OCI-LY1 (cell line): ENCODE results near the gene RPSA.

ENCODE experiments used
- H2AFZ ChIP-seq: fragments of 200-600 bp; sonication (generic), shearing (Covaris generic); 2 replicates; pipeline ENCODE4 v1.6.0; 2014; ENCODE audit warnings: antibody characterized with exemption, mild to moderate bottlenecking, low read length
- H3F3A ChIP-seq: fragments of 200-600 bp; sonication (generic), shearing (Covaris generic); 2 replicates; pipeline ENCODE4 v1.6.0; 2014; ENCODE audit warnings: mild to moderate bottlenecking, antibody characterized with exemption, low read length, moderate library complexity; ENCODE audit not compliant: insufficient read depth
- H3K27ac ChIP-seq: fragments of 200-600 bp; sonication (generic); 2 replicates; pipeline ENCODE4 v1.5.1; 2014; ENCODE audit warnings: low read length, mixed run types, mild to moderate bottlenecking, low read depth; ENCODE audit not compliant: poor library complexity, severe bottlenecking
- H3K27me3 ChIP-seq: fragments of 200-600 bp; sonication (generic); 2 replicates; pipeline ENCODE4 v1.6.0; 2014; ENCODE audit warnings: antibody characterized with exemption, mild to moderate bottlenecking, low read length, moderate library complexity; ENCODE audit not compliant: insufficient read depth
- H3K36me3 ChIP-seq: fragments of 200-600 bp; sonication (generic); 2 replicates; pipeline ENCODE4 v1.6.1; 2014; ENCODE audit warnings: mild to moderate bottlenecking, antibody characterized with exemption, low read length, moderate library complexity, mixed read lengths; ENCODE audit not compliant: insufficient read depth
- H3K4me1 ChIP-seq: fragments of 200-600 bp; sonication (generic); 2 replicates; pipeline ENCODE4 v1.5.1; 2014; ENCODE audit warnings: mild to moderate bottlenecking, low read length, moderate library complexity; ENCODE audit not compliant: insufficient read depth, severe bottlenecking
- H3K4me2 ChIP-seq: fragments of 200-600 bp; sonication (generic), shearing (Covaris generic); 2 replicates; pipeline ENCODE4 v1.6.1; 2014; ENCODE audit warnings: low read length
- H3K4me3 ChIP-seq: fragments of 200-600 bp; sonication (generic); 2 replicates; pipeline ENCODE4 v1.5.1; 2014; ENCODE audit warnings: low read length, low read depth, mild to moderate bottlenecking, mixed read lengths; ENCODE audit not compliant: poor library complexity, severe bottlenecking
- H3K79me2 ChIP-seq: fragments of 200-600 bp; shearing (Covaris generic); 2 replicates; pipeline ENCODE4 v1.6.1; 2016; ENCODE audit warnings: mixed run types, low read length, mixed read lengths; ENCODE audit not compliant: insufficient read depth
- H3K9ac ChIP-seq: fragments of 200-600 bp; sonication (generic), shearing (Covaris generic); 2 replicates; pipeline ENCODE4 v1.6.1; 2014; ENCODE audit warnings: mild to moderate bottlenecking, low read length, mixed read lengths
- H3K9me2 ChIP-seq: fragments of 200-600 bp; sonication (generic), shearing (Covaris generic); 2 replicates; pipeline ENCODE4 v1.6.1; 2014; ENCODE audit warnings: low read depth, mild to moderate bottlenecking, low read length, mixed read lengths
- H3K9me3 ChIP-seq: fragments of 200-600 bp; shearing (Covaris generic); 2 replicates; pipeline ENCODE4 v1.6.1; 2014; ENCODE audit warnings: low read length, mixed read lengths
- H4K20me1 ChIP-seq: fragments of 200-600 bp; sonication (generic), shearing (Covaris generic); 2 replicates; pipeline ENCODE4 v1.6.0; 2016; ENCODE audit warnings: mild to moderate bottlenecking, low read length; ENCODE audit not compliant: insufficient read depth
- CTCF ChIP-seq: fragments of 200-600 bp; sonication (generic), shearing (Covaris generic); IDR thresholded peaks from 2 replicates; pipeline ENCODE4 v1.5.1; 2017; ENCODE audit warnings: mild to moderate bottlenecking, antibody characterized with exemption, low read length, moderate library complexity, mixed read lengths
- EZH2 ChIP-seq: fragments of 200-600 bp; sonication (generic), shearing (Covaris generic); IDR thresholded peaks from 2 replicates; pipeline ENCODE4 v1.8.0; 2017; ENCODE audit warnings: borderline replicate concordance, mixed run types, mild to moderate bottlenecking, antibody characterized with exemption, low read length, moderate library complexity, mixed read lengths

RPSA gene

GRCh38 chr3:39432342-39432741 lies 25.8 kb downstream of the RPSA start:
- Histone ChIP-seq H3K4me1 (no peaks in the 10 kb centered on the region), H3K4me3 (no peak overlapping the region), H3K9me3 (no peaks in the 10 kb centered on the region), H3K9ac (no peak overlapping the region), H4K20me1 (no peaks in the 10 kb centered on the region), H3K27me3 (no peaks in the 10 kb centered on the region), H3K79me2 (no peaks in the 10 kb centered on the region), H3K9me2 (no peaks in the 10 kb centered on the region), H3F3A (no peaks in the 10 kb centered on the region), H3K27ac (no peak overlapping the region), H2AFZ (no peak overlapping the region), H3K36me3 (no peaks in the 10 kb centered on the region), H3K4me2 (no peak overlapping the region)
- TF ChIP-seq CTCF (no peak), EZH2 (no peak)

- no peaks in the 10 kb centered on the region for H3K27me3 ChIP-seq
- H3K4me3 ChIP-seq = no peak overlapping the region
- no peak overlapping the region for H3K27ac ChIP-seq
- no peak overlapping the region for H3K4me2 ChIP-seq
- H3K4me1 ChIP-seq = no peaks in the 10 kb centered on the region
- H3K9me3 ChIP-seq = no peaks in the 10 kb centered on the region
- no peak overlapping the region for H3K9ac ChIP-seq
- no peaks in the 10 kb centered on the region for H4K20me1 ChIP-seq
- H2AFZ ChIP-seq = no peak overlapping the region
- no peaks in the 10 kb centered on the region for H3K79me2 ChIP-seq
- no peaks in the 10 kb centered on the region for H3F3A ChIP-seq
- TF ChIP-seq EZH2 = no peak
- H3K9me2 ChIP-seq = no peaks in the 10 kb centered on the region
- H3K36me3 ChIP-seq = no peaks in the 10 kb centered on the region
Measured at GRCh38 chr3:39433642-39434041, 27.1 kb downstream of the RPSA start.

GRCh38 chr3:39434574-39434973 lies 28.1 kb downstream of the RPSA start:
- no peaks in the 10 kb centered on the region for H3K79me2 ChIP-seq
- no peak overlapping the region for H2AFZ ChIP-seq
- H3F3A ChIP-seq = no peaks in the 10 kb centered on the region
- H3K27ac ChIP-seq = no peak overlapping the region
- no peaks in the 10 kb centered on the region for H3K36me3 ChIP-seq
- no peak overlapping the region for H3K9ac ChIP-seq
- no peaks in the 10 kb centered on the region for H3K4me1 ChIP-seq
- no peaks in the 10 kb centered on the region for H3K9me3 ChIP-seq
- no peak for TF ChIP-seq CTCF
- no peak for TF ChIP-seq EZH2
- H4K20me1 ChIP-seq = no peaks in the 10 kb centered on the region
- no peaks in the 10 kb centered on the region for H3K27me3 ChIP-seq
- no peak overlapping the region for H3K4me3 ChIP-seq
- no peak overlapping the region for H3K4me2 ChIP-seq
- H3K9me2 ChIP-seq = no peaks in the 10 kb centered on the region

- no peak for TF ChIP-seq CTCF
- no peak for TF ChIP-seq EZH2
- H3K27ac ChIP-seq = no peak overlapping the region
- no peaks in the 10 kb centered on the region for H3F3A ChIP-seq
- no peaks in the 10 kb centered on the region for H3K9me2 ChIP-seq
- no peaks in the 10 kb centered on the region for H3K36me3 ChIP-seq
- no peak overlapping the region for H3K4me2 ChIP-seq
- H3K4me3 ChIP-seq = no peak overlapping the region
- no peaks in the 10 kb centered on the region for H3K4me1 ChIP-seq
- H3K9me3 ChIP-seq = no peaks in the 10 kb centered on the region
- H3K9ac ChIP-seq = no peak overlapping the region
- no peak overlapping the region for H2AFZ ChIP-seq
- no peaks in the 10 kb centered on the region for H4K20me1 ChIP-seq
- H3K79me2 ChIP-seq = no peaks in the 10 kb centered on the region
- no peaks in the 10 kb centered on the region for H3K27me3 ChIP-seq
Measured at GRCh38 chr3:39435006-39435748, 28.7 kb downstream of the RPSA start.
